Trophoblast cell (in vitro differentiated cells and primary cell): ENCODE data around the gene ZNF580.
A peak's percentile ranks its signal among the peaks of the same experiment; 100 is the strongest.

Experiments
- DNase-seq, 2 donors: peaks; one replicate each; pipeline ENCODE4 v3.0.0-alpha.2; 2016
- H2AFZ ChIP-seq: 2 replicates; pipeline ENCODE4 v1.6.1; 2013; ENCODE audit warnings: low read length, moderate library complexity, mild to moderate bottlenecking; ENCODE audit not compliant: insufficient read depth, poor library complexity
- H2AK5ac ChIP-seq: 2 replicates; pipeline ENCODE4 v1.6.1; 2013; ENCODE audit warnings: mild to moderate bottlenecking, low read length
- H2BK120ac ChIP-seq: 2 replicates; pipeline ENCODE4 v1.6.1; 2013; ENCODE audit warnings: low read length, mild to moderate bottlenecking, moderate library complexity; ENCODE audit not compliant: insufficient read depth, poor library complexity
- H2BK12ac ChIP-seq: 2 replicates; pipeline ENCODE4 v1.6.1; 2013; ENCODE audit warnings: mild to moderate bottlenecking, low read length, moderate library complexity
- H2BK5ac ChIP-seq: 2 replicates; pipeline ENCODE4 v1.6.1; 2013; ENCODE audit warnings: low read length, low read depth, moderate library complexity, mild to moderate bottlenecking; ENCODE audit not compliant: poor library complexity
- H3K14ac ChIP-seq: 2 replicates; pipeline ENCODE4 v1.6.1; 2013; ENCODE audit warnings: mild to moderate bottlenecking, low read length
- H3K18ac ChIP-seq: 2 replicates; pipeline ENCODE4 v1.6.1; 2013; ENCODE audit warnings: mild to moderate bottlenecking, low read length
- H3K23ac ChIP-seq: 2 replicates; pipeline ENCODE4 v1.6.1; 2013; ENCODE audit warnings: low read length
- H3K27ac ChIP-seq: 2 replicates; pipeline ENCODE4 v1.5.1; 2013; ENCODE audit warnings: low read depth, mild to moderate bottlenecking, inconsistent platforms, low read length, moderate library complexity
- H3K27me3 ChIP-seq: 2 replicates; pipeline ENCODE4 v1.6.1; 2013; ENCODE audit warnings: inconsistent platforms, mild to moderate bottlenecking, low read length, moderate library complexity; ENCODE audit not compliant: insufficient read depth
- H3K36me3 ChIP-seq, 2 experiments: 1 replicate in 1 of 2; 2 replicates in 1 of 2; pipeline ENCODE4 v1.6.1; 2013; ENCODE audit warnings: low read length in 2 of 2, mild to moderate bottlenecking in 2 of 2, moderate library complexity in 1 of 2; ENCODE audit not compliant: insufficient read depth in 2 of 2, control insufficient read depth in 1 of 2
- H3K4ac ChIP-seq: 2 replicates; pipeline ENCODE4 v1.6.1; 2013; ENCODE audit warnings: low read depth, mild to moderate bottlenecking, low read length, moderate library complexity
- H3K4me1 ChIP-seq, 2 experiments: 1 replicate in 1 of 2; 2 replicates in 1 of 2; pipeline ENCODE4 v1.6.1; 2013; ENCODE audit warnings: low read length in 2 of 2, mild to moderate bottlenecking in 2 of 2, moderate library complexity in 1 of 2; ENCODE audit not compliant: insufficient read depth in 2 of 2, control insufficient read depth in 1 of 2
- H3K4me2 ChIP-seq: 2 replicates; pipeline ENCODE4 v1.6.1; 2013; ENCODE audit warnings: inconsistent platforms, mild to moderate bottlenecking, low read length, moderate library complexity
- H3K4me3 ChIP-seq: 2 replicates; pipeline ENCODE4 v1.5.1; 2013; ENCODE audit warnings: mild to moderate bottlenecking, low read depth, low read length, inconsistent platforms
- H3K79me1 ChIP-seq: one replicate; pipeline ENCODE4 v1.6.1; 2013; ENCODE audit warnings: low read length
- H3K79me2 ChIP-seq: 2 replicates; pipeline ENCODE4 v1.6.1; 2013; ENCODE audit warnings: low read length, mild to moderate bottlenecking; ENCODE audit not compliant: control insufficient read depth, insufficient read depth, poor library complexity
- H3K9ac ChIP-seq: 2 replicates; pipeline ENCODE4 v1.6.1; 2013; ENCODE audit warnings: mild to moderate bottlenecking, low read length
- H3K9me3 ChIP-seq: 2 replicates; pipeline ENCODE4 v1.6.1; 2013; ENCODE audit warnings: low read depth, mild to moderate bottlenecking, control low read depth, inconsistent platforms, low read length; ENCODE audit not compliant: insufficient read depth
- H4K12ac ChIP-seq: 2 replicates; pipeline ENCODE4 v1.6.1; 2013; ENCODE audit warnings: low read depth, mild to moderate bottlenecking, low read length, moderate library complexity
- H4K8ac ChIP-seq: 2 replicates; pipeline ENCODE4 v1.6.1; 2013; ENCODE audit warnings: low read depth, mild to moderate bottlenecking, low read length, moderate library complexity
- H4K91ac ChIP-seq: one replicate; pipeline ENCODE4 v1.6.1; 2013; ENCODE audit warnings: low read depth, mild to moderate bottlenecking, low read length, moderate library complexity
- WGBS: extraction: QIAGEN DNeasy Blood & Tissue Kit; methylation state at CpG from one replicate; pipeline ENCODE4 v1.1.7; 2013; ENCODE audit warnings: missing lambda C conversion rate; ENCODE audit not compliant: insufficient read length, insufficient coverage; ENCODE audit errors: extremely low coverage; 5-methylcytosine and 5-hydroxymethylcytosine counted together

Gene ZNF580

GRCh38 chr19:55673465-55673864, 32.7 kb downstream of the ZNF580 start:
- no peak overlapping the region for H2BK12ac ChIP-seq
- peaks cover 2% of the 10 kb centered on the region for H3K9me3 ChIP-seq
- H3K4me1 ChIP-seq, result peaks cover 0 to 3% of the 10 kb centered on the region in 2 experiments
- peaks cover 9% of the 10 kb centered on the region for H3K79me2 ChIP-seq
- H3K79me1 ChIP-seq, result peaks cover 4% of the 10 kb centered on the region
- no peak overlapping the region for H3K4me3 ChIP-seq
- no peak overlapping the region for H3K27ac ChIP-seq
- H3K23ac ChIP-seq, result no peak overlapping the region
- H3K4me2 ChIP-seq, result no peak overlapping the region
- H3K36me3 ChIP-seq, result peaks cover 45 to 56% of the 10 kb centered on the region in 2 experiments
- DNase-seq, result no peak
- no peak overlapping the region for H2AK5ac ChIP-seq
- H2BK5ac ChIP-seq, result no peak overlapping the region
- H4K12ac ChIP-seq, result no peak overlapping the region
- no peak overlapping the region for H2BK120ac ChIP-seq
- H3K14ac ChIP-seq, result no peak overlapping the region
- no CpG with 5 or more reads among the region's 9 CpGs for WGBS
- H3K9ac ChIP-seq, result no peak overlapping the region
- H3K4ac ChIP-seq, result no peak overlapping the region
- no peak overlapping the region for H2AFZ ChIP-seq
- no peak overlapping the region for H4K91ac ChIP-seq
- H3K27me3 ChIP-seq, result no peaks in the 10 kb centered on the region
- H3K18ac ChIP-seq, result no peak overlapping the region
- no peak overlapping the region for H4K8ac ChIP-seq

- no peak overlapping the region for H3K27ac ChIP-seq
- no peak overlapping the region for H3K14ac ChIP-seq
- H3K79me1 ChIP-seq, result peaks cover 4% of the 10 kb centered on the region
- H2BK120ac ChIP-seq, result no peak overlapping the region
- H2AFZ ChIP-seq, result no peak overlapping the region
- H2BK5ac ChIP-seq, result no peak overlapping the region
- H2AK5ac ChIP-seq, result no peak overlapping the region
- peaks cover 2% of the 10 kb centered on the region for H3K9me3 ChIP-seq
- peaks cover 0 to 3% of the 10 kb centered on the region in 2 experiments for H3K4me1 ChIP-seq
- WGBS, result no CpG with 5 or more reads among the region's 15 CpGs
- no peak overlapping the region for H3K18ac ChIP-seq
- H4K8ac ChIP-seq, result no peak overlapping the region
- no peak overlapping the region for H3K23ac ChIP-seq
- no peak overlapping the region for H4K12ac ChIP-seq
- H3K9ac ChIP-seq, result no peak overlapping the region
- no peak overlapping the region for H2BK12ac ChIP-seq
- H3K4me3 ChIP-seq, result no peak overlapping the region
- H3K4ac ChIP-seq, result no peak overlapping the region
- H4K91ac ChIP-seq, result no peak overlapping the region
- no peak overlapping the region for H3K4me2 ChIP-seq
- DNase-seq, result no peak
- H3K27me3 ChIP-seq, result no peaks in the 10 kb centered on the region
- peaks cover 9% of the 10 kb centered on the region for H3K79me2 ChIP-seq
- peaks cover 45 to 56% of the 10 kb centered on the region in 2 experiments for H3K36me3 ChIP-seq
Observed at GRCh38 chr19:55673889-55674288, 33.1 kb downstream of the ZNF580 start.

GRCh38 chr19:55674459-55674840, 33.6 kb downstream of the ZNF580 start:
- H3K4me1 ChIP-seq, result peaks cover 0 to 3% of the 10 kb centered on the region in 2 experiments
- WGBS, result no CpG with 5 or more reads among the region's 17 CpGs

GRCh38 chr19:55674841-55675660, 34.2 kb downstream of the ZNF580 start, which contains the start of gene EPN1:
EPN1 (plus strand) TSS chr19:55675226; CDS start chr19:55678628, 3,402 bp downstream.
- H2AFZ ChIP-seq, result peak within 1 kb of the TSS; percentile 88
- H4K91ac ChIP-seq, result peak within 1 kb of the TSS; percentile 93
- peak within 1 kb of the TSS; percentile 87 for H2BK5ac ChIP-seq
- peak within 1 kb of the TSS; percentile 95 for H4K8ac ChIP-seq
- H3K79me2 ChIP-seq, result peaks cover 9% of the 10 kb centered on the region
- H3K9me3 ChIP-seq, result peaks cover 2% of the 10 kb centered on the region
- H3K9ac ChIP-seq, result peak within 1 kb of the TSS; percentile 98
- peak within 1 kb of the TSS; percentile 78 for H3K4me2 ChIP-seq
- peak within 1 kb of the TSS; percentile 61 for H3K27ac ChIP-seq
- H3K4me3 ChIP-seq, result peak within 1 kb of the TSS; percentile 98
- H2AK5ac ChIP-seq, result peak within 1 kb of the TSS; percentile 60
- peak; percentile 98 for DNase-seq
- WGBS, result no CpG with 5 or more reads among the region's 101 CpGs
- peak within 1 kb of the TSS; percentile 84 for H2BK120ac ChIP-seq
- H3K14ac ChIP-seq, result peak within 1 kb of the TSS; percentile 95
- no peaks in the 10 kb centered on the region for H3K27me3 ChIP-seq
- peak within 1 kb of the TSS; percentile 93 for H4K12ac ChIP-seq
- peaks cover 4% of the 10 kb centered on the region for H3K79me1 ChIP-seq
- H3K4ac ChIP-seq, result peak within 1 kb of the TSS; percentile 89
- H3K36me3 ChIP-seq, result peaks cover 45 to 56% of the 10 kb centered on the region in 2 experiments
- peak within 1 kb of the TSS; percentile 99 for H3K18ac ChIP-seq
- peaks cover 0 to 3% of the 10 kb centered on the region in 2 experiments for H3K4me1 ChIP-seq
- H3K23ac ChIP-seq, result peak within 1 kb of the TSS; percentile 55
- no peak within 1 kb of the TSS for H2BK12ac ChIP-seq

More at GRCh38 chr19:55674459-55674840, 33.6 kb downstream of the ZNF580 start:
- no peak overlapping the region for H2BK5ac ChIP-seq
- no peak overlapping the region for H3K23ac ChIP-seq
- no peak overlapping the region for H4K12ac ChIP-seq
- no peak overlapping the region for H3K27ac ChIP-seq
- H4K8ac ChIP-seq, result peak overlapping the region; percentile 73
- H2AFZ ChIP-seq, result no peak overlapping the region
- H4K91ac ChIP-seq, result peak overlapping the region; percentile 11
- H2AK5ac ChIP-seq, result no peak overlapping the region
- H3K79me1 ChIP-seq, result peaks cover 4% of the 10 kb centered on the region
- H2BK12ac ChIP-seq, result no peak overlapping the region
- H3K9me3 ChIP-seq, result peaks cover 2% of the 10 kb centered on the region
- H3K14ac ChIP-seq, result no peak overlapping the region
- no peak overlapping the region for H3K4ac ChIP-seq
- peaks cover 9% of the 10 kb centered on the region for H3K79me2 ChIP-seq
- peak overlapping the region; percentile 98 for H3K4me3 ChIP-seq
- H3K4me2 ChIP-seq, result peak overlapping the region; percentile 65
- peak overlapping the region; percentile 70 for H3K9ac ChIP-seq
- peaks cover 45 to 56% of the 10 kb centered on the region in 2 experiments for H3K36me3 ChIP-seq
- no peak overlapping the region for H2BK120ac ChIP-seq
- no peak overlapping the region for H3K18ac ChIP-seq
- DNase-seq, result peak in 1 of 2 donors; percentile 5
- H3K27me3 ChIP-seq, result no peaks in the 10 kb centered on the region
